ENCODE measurements around the gene DMWD. TPM values are rescaled to one million over a fixed set of nuclear protein-coding genes. Genes with fewer than 3 reads are reported as not detected.

DMWD gene, protein sequence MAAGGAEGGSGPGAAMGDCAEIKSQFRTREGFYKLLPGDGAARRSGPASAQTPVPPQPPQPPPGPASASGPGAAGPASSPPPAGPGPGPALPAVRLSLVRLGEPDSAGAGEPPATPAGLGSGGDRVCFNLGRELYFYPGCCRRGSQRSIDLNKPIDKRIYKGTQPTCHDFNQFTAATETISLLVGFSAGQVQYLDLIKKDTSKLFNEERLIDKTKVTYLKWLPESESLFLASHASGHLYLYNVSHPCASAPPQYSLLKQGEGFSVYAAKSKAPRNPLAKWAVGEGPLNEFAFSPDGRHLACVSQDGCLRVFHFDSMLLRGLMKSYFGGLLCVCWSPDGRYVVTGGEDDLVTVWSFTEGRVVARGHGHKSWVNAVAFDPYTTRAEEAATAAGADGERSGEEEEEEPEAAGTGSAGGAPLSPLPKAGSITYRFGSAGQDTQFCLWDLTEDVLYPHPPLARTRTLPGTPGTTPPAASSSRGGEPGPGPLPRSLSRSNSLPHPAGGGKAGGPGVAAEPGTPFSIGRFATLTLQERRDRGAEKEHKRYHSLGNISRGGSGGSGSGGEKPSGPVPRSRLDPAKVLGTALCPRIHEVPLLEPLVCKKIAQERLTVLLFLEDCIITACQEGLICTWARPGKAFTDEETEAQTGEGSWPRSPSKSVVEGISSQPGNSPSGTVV
- total RNA-seq, result 10 to 100 TPM; 26.8 to 72.9 (median 54.8) TPM

DNA sequence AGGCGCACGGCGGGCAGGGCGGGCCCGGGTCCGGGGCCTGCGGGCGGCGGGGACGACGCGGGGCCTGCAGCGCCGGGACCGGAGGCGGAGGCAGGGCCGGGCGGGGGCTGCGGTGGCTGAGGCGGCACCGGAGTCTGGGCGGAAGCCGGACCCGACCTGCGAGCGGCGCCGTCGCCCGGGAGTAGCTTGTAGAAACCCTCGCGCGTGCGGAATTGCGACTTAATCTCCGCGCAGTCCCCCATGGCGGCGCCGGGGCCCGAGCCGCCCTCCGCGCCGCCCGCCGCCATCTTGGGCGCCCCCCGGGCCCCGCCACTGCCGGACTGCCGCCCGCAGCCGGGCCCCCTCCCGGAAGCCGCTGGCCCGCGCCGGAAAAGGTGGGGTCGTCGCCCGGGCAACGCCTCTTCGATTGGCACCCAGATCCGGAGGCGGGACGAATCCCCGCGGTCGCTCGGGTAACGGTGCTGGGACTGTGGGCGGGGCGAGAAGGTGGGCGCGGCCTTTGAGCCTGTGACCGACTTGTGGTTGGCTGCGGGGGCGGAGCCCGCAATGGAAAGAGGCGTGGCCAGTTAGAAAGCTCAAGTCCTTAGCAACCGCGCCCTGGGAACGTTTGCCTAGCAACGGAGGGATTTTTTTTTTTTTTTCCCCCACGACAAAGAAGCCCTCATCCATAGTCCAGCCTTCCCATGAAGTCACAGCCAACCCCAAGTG is at the start of gene DMWD:
DMWD (minus strand) TSS at position 376 of the 708 bp plus-strand sequence; CDS start at position 287, 89 bp downstream.
- in situ Hi-C loops (cut with MboI; ENCODE audit: low pct_ligation_motif_present in 1 of 4, low pct_unique_long_range_greater_than_20kb in 1 of 4, low sequenced_read_pairs in 3 of 4), result no loop called here
- DNase-seq, result peak; percentile 100
- Histone ChIP-seq H3K27me3 (peaks cover 4% of the 10 kb centered on the region), H3K9me3 (no peaks in the 10 kb centered on the region), H3K4me3 (peak within 1 kb of the TSS; percentile 66 to 98 (median 78)), H3K4me1 (peaks cover 14 to 25% (median 17%) of the 10 kb centered on the region in 4 donors), H3K27ac (peak within 1 kb of the TSS; percentile 78 to 92 (median 84)), H3K36me3 (peaks cover 0 to 5% (median 0%) of the 10 kb centered on the region in 4 donors)
- TF ChIP-seq, protein P1, sequence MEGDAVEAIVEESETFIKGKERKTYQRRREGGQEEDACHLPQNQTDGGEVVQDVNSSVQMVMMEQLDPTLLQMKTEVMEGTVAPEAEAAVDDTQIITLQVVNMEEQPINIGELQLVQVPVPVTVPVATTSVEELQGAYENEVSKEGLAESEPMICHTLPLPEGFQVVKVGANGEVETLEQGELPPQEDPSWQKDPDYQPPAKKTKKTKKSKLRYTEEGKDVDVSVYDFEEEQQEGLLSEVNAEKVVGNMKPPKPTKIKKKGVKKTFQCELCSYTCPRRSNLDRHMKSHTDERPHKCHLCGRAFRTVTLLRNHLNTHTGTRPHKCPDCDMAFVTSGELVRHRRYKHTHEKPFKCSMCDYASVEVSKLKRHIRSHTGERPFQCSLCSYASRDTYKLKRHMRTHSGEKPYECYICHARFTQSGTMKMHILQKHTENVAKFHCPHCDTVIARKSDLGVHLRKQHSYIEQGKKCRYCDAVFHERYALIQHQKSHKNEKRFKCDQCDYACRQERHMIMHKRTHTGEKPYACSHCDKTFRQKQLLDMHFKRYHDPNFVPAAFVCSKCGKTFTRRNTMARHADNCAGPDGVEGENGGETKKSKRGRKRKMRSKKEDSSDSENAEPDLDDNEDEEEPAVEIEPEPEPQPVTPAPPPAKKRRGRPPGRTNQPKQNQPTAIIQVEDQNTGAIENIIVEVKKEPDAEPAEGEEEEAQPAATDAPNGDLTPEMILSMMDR (IDR thresholded peaks at IDR 0.05), result no peak
- TF ChIP-seq EP300 (IDR thresholded peaks at IDR 0.05; ENCODE audit: low read depth) (no peak), POLR2AphosphoS5 (IDR thresholded peaks at IDR 0.05) (peak; percentile 60 to 71 (median 65)), POLR2A (IDR thresholded peaks at IDR 0.05) (no peak)
- intact Hi-C loops (cut with DNase I; ENCODE audit: low total_unique reads), result no loop called here
- 1% methylated on average over 35 of the region's 86 CpGs; no CpG with 5 or more reads in 1 of the 2 donors for WGBS, 2 donors (ENCODE audit: low coverage in 1 of 2)

DNA sequence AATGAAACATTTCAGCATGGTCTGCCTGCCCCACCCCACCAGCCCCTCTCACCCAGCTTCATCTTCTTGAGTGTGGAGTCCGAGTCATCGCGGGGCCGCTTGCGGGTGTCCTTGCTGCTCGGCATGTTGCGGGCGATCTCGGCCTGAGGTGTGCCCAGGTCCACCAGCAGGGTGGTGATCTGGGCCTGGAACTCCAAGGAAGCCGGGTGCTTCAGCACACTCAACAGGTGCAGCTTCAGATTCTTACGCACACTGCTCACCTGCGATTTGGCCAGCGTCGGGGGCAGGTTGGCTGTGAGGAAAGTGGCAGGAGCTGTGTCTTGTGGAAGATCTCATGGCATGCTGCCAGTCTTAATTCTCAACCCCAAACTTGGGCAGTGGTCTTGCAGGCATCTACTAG is 49.6 kb upstream of the DMWD start:
- intact Hi-C loops (cut with DNase I; ENCODE audit: low total_unique reads) (no loop called here), in situ Hi-C loops (cut with MboI; ENCODE audit: low pct_ligation_motif_present in 1 of 4, low pct_unique_long_range_greater_than_20kb in 1 of 4, low sequenced_read_pairs in 3 of 4) (no loop called here)
- DNase-seq, result no peak
- WGBS, 2 donors (ENCODE audit: low coverage in 1 of 2), result 96% methylated on average over 14 of the region's 14 CpGs; no CpG with 5 or more reads in 1 of the 2 donors
- peaks cover 0 to 87% (median 43%) of the 10 kb centered on the region in 4 donors for H3K36me3 ChIP-seq
- H3K27me3 ChIP-seq, result no peaks in the 10 kb centered on the region
- no peaks in the 10 kb centered on the region for H3K4me1 ChIP-seq
- TF ChIP-seq POLR2A (IDR thresholded peaks at IDR 0.05) (no peak), POLR2AphosphoS5 (IDR thresholded peaks at IDR 0.05) (no peak), EP300 (IDR thresholded peaks at IDR 0.05; ENCODE audit: low read depth) (no peak)
- TF ChIP-seq, protein P1 (IDR thresholded peaks at IDR 0.05), result no peak
- H3K4me3 ChIP-seq, result no peak overlapping the region
- no peaks in the 10 kb centered on the region for H3K9me3 ChIP-seq
- no peak overlapping the region for H3K27ac ChIP-seq

DNA sequence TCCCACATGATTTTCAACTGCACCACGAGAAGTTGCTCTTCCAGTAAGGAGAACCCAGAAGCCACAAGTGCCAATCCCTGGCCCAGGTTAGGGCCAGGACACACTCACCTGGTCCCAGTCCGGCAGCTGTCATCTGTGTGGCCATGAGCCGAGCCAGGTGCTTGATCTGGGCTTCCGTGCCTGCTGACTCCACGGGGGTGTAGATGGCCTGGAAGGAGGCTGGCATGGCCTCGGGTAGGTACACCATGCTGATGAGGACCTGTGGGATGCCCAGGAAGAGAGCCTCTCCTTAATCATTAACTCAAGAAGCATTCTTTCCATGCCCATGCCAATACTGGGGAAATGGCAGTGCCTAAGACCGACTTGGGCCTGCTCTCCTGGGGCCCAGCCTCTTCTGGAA is 42.3 kb upstream of the DMWD start:
- 84% methylated on average over 7 of the region's 7 CpGs; no CpG with 5 or more reads in 1 of the 2 donors for WGBS, 2 donors (ENCODE audit: low coverage in 1 of 2)
- Histone ChIP-seq H3K27me3 (no peaks in the 10 kb centered on the region), H3K27ac (no peak overlapping the region), H3K4me3 (no peak overlapping the region), H3K4me1 (no peaks in the 10 kb centered on the region), H3K9me3 (no peaks in the 10 kb centered on the region), H3K36me3 (peaks cover 0 to 96% (median 36%) of the 10 kb centered on the region in 4 donors)
- no peak for TF ChIP-seq EP300 (IDR thresholded peaks at IDR 0.05; ENCODE audit: low read depth)
- TF ChIP-seq POLR2A (IDR thresholded peaks at IDR 0.05), result no peak
- TF ChIP-seq POLR2AphosphoS5 (IDR thresholded peaks at IDR 0.05), result no peak
- TF ChIP-seq, protein P1 (IDR thresholded peaks at IDR 0.05), result no peak
- intact Hi-C loops (cut with DNase I; ENCODE audit: low total_unique reads), result no loop called here
- DNase-seq, result no peak
- in situ Hi-C loops (cut with MboI; ENCODE audit: low pct_ligation_motif_present in 1 of 4, low pct_unique_long_range_greater_than_20kb in 1 of 4, low sequenced_read_pairs in 3 of 4), result no loop called here

DNA sequence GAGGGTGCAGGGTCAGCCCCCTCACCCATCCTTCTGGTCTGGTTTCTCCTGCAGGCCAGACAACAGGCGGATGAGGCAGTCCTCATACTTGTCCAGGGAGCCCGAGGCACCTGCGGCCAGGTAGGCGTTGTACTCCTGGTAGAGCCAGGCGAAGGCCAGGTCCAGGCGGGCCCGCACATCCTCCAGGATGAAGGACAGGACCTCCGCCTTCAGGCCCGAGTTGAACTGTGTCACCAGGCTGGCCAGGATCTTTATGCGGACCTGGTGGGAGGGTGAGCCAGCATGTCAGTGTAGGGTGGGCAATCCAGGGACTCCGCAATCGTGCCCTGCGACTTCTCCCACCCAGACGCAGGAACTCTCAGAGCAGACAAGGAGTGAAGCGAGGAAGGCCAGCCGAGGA is 36.3 kb upstream of the DMWD start:
- in situ Hi-C loops (cut with MboI; ENCODE audit: low pct_ligation_motif_present in 1 of 4, low pct_unique_long_range_greater_than_20kb in 1 of 4, low sequenced_read_pairs in 3 of 4), result no loop called here
- DNase-seq, result no peak
- intact Hi-C loops (cut with DNase I; ENCODE audit: low total_unique reads), result no loop called here
- no peak for TF ChIP-seq POLR2AphosphoS5 (IDR thresholded peaks at IDR 0.05)
- WGBS, 2 donors (ENCODE audit: low coverage in 1 of 2), result 99% methylated on average over 16 of the region's 16 CpGs; no CpG with 5 or more reads in 1 of the 2 donors
- H3K4me3 ChIP-seq, result no peak overlapping the region
- peaks cover 0 to 5% (median 0%) of the 10 kb centered on the region in 4 donors for H3K4me1 ChIP-seq
- no peak overlapping the region for H3K27ac ChIP-seq
- no peaks in the 10 kb centered on the region for H3K9me3 ChIP-seq
- H3K36me3 ChIP-seq, result peaks cover 0 to 82% (median 28%) of the 10 kb centered on the region in 4 donors
- H3K27me3 ChIP-seq, result no peaks in the 10 kb centered on the region

Data from transverse colon (tissue), 4 donors.